GM12801 (cell line): ENCODE measurements around the gene XAB2.

Source experiments
- TF ChIP-seq, protein P1 (sequence below): IDR thresholded peaks from one replicate; pipeline ENCODE4 v1.5.1; 2011; ENCODE audit warnings: control low read depth; ENCODE audit not compliant: insufficient read length; ENCODE audit errors: extremely low read depth

XAB2 gene

DNA sequence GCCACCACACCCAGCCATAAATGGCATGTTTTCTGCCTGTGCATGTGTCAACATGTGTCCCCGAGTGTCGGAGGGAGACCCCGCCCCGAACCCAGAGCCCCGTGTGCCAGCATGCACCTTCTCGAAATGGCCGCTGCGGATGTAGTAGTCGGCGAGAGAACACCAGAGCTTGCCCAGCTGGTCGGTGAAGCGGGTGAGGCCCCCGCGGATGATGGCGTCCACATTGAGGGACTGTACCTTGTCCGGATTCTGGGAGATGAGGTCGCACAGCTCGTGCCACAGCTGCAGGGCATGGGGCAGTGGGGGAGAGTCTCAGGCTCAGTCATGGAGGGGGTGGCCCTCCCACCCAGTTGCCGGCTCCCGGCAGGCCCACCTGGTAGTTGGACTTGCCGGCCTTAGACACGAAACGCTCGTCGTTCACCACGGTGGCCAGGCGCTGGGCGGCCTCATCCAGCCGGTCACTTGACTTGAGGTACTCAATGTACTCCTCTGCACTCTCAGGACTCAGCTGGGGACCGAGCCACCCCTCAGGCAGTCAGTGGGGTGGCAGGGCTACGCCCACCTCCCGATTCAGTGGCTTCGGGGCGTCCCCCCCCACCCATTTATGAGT is 3.5 kb downstream of the XAB2 start:
- TF ChIP-seq, protein P1, sequence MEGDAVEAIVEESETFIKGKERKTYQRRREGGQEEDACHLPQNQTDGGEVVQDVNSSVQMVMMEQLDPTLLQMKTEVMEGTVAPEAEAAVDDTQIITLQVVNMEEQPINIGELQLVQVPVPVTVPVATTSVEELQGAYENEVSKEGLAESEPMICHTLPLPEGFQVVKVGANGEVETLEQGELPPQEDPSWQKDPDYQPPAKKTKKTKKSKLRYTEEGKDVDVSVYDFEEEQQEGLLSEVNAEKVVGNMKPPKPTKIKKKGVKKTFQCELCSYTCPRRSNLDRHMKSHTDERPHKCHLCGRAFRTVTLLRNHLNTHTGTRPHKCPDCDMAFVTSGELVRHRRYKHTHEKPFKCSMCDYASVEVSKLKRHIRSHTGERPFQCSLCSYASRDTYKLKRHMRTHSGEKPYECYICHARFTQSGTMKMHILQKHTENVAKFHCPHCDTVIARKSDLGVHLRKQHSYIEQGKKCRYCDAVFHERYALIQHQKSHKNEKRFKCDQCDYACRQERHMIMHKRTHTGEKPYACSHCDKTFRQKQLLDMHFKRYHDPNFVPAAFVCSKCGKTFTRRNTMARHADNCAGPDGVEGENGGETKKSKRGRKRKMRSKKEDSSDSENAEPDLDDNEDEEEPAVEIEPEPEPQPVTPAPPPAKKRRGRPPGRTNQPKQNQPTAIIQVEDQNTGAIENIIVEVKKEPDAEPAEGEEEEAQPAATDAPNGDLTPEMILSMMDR = no peak

DNA sequence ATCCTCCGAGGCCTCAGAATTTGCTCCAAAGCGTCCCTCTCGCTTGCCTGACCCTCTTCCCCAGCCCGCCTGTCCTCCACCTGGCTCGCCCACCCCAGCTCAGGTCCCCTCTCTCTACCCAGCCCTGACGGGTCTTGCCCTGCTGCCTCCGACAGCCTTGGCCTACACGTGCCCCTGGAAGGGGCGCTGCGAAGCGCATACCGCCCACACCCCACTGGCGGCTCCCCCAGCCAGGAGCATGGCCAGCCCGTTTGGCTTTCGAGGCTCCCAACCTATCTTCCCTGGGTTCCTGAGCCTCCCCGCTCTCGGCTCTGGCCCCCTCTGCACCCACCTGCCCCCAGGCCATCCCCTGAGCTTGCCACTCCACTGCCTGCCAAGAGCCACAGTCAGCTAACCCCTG is 4.5 kb downstream of the XAB2 start:
- TF ChIP-seq, protein P1 = no peak

DNA sequence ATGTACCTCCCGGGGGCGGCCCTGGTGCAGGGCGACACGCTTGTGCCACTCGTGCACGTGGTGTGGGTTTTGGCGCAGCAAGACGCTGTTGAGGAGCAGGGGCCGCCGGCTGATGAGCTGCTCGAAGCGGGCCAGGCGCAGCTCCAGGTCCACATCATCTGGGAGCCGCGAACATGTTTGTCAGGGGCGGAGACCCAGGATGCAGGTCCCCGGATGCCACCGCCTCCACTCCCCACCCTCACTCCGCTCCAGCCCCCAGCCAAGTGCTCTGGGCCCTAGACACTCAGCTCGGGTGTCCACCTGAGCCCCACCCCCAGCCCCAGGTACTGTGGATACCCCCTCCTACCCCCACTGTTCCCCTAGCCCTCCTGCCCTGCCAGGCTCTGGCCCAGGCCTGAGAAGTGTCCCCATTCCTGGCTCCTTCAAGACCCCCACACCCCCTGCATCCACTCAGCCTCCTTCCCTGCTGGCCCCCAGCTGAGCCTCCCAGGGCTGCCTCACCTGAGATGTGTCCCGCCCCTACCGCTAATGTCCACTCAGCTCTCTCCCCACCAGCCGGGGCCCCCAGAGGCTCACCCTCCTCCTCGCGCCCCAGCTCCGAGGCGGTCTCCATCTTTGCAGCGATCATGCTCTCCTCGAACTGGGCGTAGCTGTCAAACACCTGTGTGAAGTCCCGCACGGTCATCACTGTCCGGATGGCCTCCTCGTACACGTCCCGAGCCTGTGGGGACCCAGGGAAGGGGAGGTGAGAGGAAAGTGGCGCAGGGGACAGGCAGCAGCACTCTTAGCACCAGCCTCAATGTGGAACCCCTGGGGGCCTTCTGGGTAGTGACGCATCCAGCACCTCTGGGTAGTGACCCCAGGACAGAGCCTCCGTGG is 5.4 kb downstream of the XAB2 start:
- TF ChIP-seq, protein P1 = no peak

DNA sequence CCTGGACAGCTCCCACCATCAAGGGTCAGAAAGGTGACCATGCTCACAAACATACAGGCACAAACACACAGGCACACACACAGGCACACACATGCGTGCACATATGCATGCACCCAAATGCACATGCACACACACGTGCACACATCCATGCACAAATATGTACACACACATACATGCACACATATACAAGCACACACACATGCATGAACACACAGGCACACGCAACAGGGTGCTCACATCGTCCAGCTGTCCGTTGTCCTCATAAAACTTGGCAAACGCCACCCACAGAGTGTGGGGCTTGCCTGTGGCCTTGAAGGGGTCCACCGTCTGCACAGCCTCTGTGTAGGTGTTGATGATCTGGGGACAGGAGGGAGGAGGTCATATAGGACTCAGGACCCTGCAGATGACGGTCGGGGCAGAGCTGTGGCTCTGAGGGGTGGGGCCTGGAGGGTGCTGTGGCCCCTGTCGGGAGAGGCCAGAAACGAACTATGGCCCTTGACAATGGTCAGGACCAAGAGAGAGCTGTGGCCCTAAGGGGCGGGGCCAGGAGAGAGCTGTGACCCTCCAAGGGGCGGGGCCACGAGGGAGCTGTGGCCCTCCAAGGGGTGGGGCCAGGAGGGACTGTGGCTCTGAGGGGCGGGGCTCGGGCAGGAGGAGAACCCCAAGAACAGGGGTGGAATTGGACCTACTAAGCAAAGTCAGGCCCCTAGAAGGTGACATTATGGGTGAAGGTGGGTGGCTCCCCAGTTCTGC is 6.2 kb downstream of the XAB2 start:
- TF ChIP-seq, protein P1 = no peak

DNA sequence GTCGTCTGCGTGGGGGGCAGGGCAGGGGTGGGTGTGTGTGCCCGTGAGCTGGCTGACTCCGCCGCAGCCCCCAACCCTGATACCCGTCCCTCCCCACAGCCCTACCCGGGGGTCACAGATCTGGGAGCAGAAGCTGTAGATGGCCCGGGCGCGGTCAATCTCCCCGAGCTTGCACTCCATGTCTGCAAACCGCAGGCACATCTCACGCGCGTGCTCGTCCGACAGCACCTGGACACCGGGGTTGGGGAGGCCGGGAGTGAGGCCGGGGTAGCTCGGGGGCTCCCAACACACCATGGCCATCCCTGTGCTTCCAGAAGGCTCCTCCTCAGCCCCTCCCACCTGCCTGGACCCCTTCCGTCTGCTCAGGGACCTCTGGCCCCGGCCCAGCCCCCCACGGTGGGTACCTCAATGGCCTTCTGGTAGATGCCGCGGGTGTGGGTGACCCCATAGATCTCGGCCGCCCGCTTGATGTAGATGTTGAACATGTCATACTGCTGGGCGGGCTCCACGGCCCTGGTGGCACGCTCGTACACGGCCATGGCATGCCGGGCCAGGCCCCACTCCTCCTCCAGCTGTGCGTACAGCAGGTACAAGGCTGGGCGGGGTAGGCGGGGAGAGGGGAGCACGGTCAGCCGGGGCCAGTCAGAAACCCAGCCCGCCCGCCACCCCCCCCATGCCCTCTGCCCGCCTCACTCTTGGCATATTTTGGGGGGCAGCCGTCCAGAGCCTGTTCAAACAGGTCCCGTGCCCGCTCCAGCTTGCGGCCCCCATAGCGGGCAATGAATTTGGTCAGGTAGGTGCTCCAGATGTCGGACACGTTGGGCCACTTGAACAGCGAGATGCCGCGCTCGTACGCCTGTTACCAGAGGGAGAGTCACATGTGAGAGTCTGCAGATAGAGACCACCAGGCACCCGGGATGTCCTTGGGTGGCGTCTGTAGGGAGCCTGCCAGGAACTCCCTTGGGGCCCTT is 8.6 kb downstream of the XAB2 start:
- TF ChIP-seq, protein P1 = no peak

DNA sequence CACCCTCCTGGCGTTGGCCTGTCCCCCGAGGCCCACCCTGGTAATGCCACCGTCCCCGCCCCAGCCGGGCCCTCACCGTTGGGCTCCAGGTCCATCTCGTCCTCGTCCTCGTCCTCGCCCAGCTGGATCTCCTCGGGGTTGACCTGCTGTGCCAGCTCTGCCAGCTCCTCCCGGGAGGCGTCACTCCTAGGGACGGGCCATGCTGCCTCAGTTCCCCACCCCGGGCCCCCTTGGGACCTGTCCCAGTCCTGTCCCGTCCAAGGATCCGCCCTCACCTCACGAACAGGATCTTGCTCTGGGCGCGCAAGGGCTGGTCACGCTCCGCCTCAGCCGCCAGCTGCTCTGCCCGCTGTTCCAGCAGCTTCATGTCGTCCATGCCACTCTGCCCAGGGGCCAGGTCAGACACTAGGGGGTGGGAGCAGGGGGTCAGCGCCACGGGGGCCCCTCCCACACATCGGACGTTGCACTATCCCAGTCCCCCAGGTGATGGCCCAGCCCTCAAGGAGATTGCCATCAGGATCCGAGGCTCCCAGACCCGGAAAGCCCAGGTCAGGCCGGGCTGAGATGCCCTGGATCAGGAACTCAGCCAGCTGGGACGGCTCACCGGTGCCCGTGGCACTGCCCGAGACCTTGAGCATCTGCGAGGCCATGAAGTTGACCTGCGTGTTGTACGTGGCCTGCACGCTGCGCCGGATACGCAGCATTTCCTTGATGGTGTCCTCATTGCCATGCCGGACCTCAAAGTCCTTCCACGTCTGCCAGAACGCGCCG is 9.5 kb downstream of the XAB2 start:
- TF ChIP-seq, protein P1 = no peak
